Measurements from ENCODE around the gene ARL8B.

Gene ARL8B

DNA sequence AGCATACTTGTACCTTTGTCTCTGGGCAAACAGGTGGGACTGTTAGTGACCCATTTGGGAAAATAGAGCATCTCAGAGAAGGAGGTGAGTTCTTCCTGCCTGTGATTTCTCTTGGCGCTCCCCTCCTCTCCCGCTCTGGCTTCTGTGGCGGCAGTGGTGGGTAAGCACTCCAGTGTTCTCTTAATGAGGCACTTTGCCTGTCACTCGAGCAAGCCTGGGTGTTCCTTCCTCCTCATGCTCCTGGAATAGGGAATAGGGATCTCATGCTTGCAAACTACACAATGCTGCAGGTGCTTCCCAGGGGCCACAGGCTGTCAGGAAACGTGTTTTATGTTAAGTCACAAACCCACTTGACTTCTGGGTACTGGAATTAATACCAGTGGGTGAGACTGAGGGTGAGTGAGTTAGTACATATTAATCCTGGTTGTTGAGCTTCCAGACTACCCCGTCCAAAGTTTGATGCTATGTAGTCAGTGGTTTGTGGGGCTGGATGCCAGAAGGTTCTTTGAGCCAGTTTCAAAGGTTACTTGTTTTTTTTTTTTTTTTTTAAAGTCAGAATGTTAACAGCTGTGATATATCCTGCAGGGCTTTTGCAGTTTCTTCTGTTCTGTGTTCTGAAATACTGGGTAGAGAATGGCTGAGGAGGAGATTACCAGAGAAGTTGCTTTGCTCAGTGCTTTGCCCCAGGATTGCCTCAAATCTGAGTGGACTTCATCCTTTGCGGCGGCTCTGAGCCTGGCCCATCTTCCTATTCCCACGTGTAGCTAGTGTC, 95.9 kb downstream of the ARL8B start:
- no peak for DNase-seq

DNA sequence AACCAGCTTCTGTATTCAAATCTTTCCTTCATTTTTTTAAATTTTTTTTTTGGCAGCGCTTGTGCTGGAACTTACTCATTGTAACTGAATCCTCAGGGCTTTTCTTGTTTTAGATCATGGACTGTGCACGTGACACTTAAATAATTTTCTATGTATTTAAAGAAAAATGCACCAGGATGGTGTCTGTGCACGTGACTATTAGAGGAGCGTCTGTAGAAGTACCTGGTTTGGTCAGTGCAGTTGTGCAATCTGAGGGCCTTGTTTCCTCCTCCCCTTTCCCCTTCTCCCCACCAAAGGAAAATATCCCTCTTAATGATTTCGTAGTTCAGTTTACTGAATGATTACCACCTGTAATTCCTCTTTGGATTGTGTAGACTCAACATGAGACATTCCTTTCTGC, 96.7 kb downstream of the ARL8B start:
- DNase-seq: no peak

- DNase-seq: no peak
These were observed 97.1 kb downstream of the ARL8B start for GRCh38 chr3:5219216-5219615.

DNA sequence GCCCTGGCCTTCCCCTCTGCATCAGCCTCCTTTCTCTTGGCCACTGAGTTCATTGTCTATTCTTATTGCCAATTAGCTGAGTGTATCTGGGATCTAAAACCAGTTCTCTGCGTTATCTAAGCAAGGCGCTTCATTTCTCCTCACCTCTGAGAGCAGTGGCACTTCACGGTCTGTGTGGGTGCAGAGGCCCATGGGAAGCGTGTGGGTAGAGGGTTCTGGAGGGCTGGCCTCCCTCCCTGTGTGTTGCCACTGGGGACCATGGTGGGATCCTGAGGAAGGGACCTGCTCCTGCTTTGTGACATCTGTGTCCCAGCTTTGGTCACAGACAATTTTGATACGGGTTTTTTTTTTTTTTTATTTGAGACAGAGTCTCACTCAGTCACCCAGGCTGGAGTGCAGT, 98.1 kb downstream of the ARL8B start:
- no peak for DNase-seq

- no peak for DNase-seq
These were observed 98.8 kb downstream of the ARL8B start for GRCh38 chr3:5220667-5221431.

DNA sequence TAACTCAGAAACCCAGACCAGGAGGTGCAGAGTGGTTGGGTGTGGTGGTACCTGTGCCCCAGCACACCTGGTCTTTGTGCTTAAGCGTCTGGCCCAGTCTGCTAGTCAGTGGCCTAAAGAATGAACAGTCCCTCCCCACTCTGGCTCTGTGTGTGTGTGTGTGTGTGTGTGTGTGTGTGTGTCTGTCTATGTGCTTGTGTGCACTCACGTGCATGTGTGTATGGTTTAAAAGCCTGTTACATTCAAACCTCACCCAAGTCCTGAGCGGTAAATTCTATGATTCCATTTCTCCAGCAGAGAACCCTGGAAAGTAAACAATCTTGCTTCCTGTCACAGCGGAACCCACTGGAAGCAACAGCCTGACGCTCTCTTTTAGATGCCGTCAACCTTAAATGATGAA, 99.6 kb downstream of the ARL8B start:
- no peak for DNase-seq

DNA sequence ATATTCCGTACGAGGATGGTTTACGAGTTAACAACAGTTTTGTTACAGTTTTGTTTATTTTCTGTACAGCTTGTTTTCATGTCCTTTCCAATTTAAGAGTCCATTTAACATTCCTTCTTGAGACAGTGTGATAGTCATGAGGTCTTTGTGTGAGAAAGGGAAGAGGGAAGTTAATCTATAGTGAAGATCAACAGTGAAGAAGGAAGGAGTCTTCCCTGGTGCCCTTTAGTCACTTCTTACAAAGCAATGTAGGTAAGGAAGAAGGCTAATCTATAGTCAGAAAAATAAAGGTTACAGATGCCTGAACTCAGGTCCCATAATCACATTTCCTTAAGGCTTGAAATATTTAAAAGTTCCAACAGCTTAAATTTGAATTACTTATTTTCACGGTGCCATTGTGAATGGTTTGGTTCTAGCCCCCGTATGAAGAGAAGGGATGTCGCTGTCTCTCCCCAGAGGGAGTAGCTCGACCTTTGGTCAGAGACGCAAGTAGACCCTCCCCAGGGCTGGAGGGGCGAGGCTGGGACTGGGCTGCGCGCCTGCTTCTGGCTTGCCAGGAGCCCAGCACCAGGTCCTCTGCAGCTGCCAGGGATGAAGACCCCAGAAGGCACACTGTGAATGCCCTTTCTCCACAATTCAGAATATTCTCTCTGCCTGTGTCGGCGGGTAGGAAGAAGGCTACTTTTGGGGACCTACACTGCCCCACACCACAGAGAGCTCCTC, 100.4 kb downstream of the ARL8B start:
- no peak for DNase-seq

DNA sequence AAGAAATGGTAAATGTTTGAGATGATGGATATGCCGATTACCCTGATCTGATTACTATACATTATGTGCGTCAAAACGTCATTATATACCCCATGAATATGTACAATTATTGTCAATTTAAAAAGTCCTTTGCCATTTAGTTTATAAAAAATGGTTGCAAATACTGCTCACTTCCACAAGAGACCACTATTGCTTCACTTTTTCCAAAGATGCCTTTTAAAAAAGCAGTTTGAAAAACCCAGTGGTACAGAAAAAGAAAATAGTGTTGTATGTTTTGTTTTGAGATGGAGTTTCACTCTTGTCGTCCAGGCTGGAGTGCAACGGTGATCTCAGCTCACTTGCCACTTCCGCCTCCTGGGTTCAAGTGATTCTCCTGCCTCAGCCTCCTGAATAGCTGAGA, 104.7 kb downstream of the ARL8B start:
- no peak for DNase-seq

DNA sequence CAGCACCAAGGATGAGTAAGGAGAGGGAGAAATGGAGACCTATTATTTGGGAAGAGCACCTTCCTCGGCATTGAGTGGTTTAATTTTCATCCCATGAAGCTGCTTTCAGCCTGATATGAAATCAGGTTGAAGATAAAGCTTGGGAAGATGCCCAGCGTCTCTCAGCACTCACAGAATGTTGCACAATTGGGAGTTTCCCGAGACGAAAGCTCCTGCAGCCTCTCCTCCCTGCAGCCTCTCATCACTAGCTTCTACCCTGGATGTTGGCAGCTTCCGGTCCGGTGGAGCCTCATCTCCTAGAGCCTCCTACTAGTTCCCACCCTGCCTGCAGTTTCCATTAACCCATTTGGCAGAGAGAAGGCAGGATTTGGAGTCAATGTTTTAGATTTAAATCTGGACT, 105.7 kb downstream of the ARL8B start:
- no peak for DNase-seq

DNA sequence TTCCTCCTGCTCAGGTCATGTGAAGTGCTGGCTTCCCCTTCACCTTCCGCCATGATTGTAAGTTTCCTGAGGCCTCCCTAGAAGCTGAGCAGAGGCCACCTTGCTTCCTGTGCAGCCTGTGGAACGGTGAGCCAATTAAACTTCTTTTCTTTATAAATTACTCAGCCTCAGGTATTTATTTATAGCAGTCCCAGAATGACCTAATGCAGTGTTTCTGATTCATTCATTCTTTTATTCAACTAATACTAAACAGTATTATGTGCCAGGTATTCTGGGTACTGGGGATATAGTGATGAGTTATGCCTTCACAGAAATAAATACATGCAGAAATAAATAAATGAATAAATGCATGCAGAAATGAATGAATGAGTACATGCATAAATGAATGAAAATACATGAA, 107.3 kb downstream of the ARL8B start:
- DNase-seq: no peak

All from activated CD4-positive, alpha-beta T cell treated with anti-CD3 and anti-CD28 coated beads, Interleukin-2, amount 50 U/mL, for 1 hour (primary cell).